GM11168 (cell line): Measurements from ENCODE around the gene TNFAIP2.

Source experiments
- in situ Hi-C: fragments of 300-500 bp; cut with MboI; formaldehyde crosslinking; loops from one replicate; pipeline ENCODE4 v1.12.0; 2022; ENCODE audit warnings: low sequenced_read_pairs; ENCODE audit not compliant: unreplicated experiment

TNFAIP2 gene

DNA sequence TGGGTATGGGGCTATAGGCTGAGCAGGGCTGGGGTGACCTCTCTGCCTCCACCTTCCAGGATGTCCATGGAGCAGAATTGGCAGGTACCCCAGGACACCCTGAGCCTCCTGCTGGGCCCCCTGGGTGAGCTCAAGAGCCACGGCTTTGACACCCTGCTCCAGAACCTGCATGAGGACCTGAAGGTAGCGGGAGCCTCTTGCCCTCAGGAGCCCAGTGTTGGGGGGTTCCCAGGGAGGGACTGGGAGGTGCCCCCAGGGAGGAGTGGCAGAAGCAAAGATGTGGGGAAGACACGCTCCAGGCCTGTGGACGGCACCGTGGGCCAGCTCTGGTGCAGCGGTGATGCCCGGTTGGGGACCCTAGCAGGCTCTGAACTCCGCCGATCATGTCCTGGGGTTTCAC is 8.3 kb downstream of the TNFAIP2 start:
- in situ Hi-C loops, result no loop called here

DNA sequence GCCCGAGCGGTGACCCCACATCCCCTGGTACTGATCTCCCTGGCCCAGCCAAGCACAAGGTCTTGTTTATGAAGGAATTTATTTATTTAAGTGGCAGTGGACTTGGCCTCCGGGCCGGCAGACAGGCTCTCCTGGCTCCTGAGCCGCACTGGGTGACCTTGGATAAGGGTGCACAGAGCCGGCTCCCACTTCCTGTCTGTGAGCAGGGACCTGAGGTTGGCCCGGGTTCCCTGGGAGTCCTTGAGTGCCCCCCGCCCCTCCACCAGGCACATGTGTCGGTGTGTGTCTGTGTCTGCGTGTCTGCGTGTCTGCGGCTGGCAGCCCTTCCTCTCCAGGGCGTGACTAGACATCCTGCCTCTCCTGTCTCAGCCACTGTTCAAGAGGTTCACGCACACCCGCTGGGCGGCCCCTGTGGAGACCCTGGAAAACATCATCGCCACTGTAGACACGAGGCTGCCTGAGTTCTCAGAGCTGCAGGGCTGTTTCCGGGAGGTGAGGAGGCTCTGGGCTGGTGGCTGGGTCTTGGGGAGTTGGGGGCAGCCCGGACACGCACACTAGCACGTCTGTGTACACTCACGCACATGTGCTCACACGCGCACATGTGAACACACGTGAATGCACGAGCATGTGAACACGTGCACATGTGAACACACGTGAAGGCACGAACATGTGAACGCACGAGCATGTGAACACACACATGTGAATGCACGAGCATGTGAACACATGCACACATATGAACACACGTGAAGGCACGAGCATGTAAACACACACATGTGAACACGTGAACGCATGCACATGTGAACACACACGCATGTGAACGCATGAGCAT is 9.3 kb downstream of the TNFAIP2 start:
- in situ Hi-C loops, result no loop called here

- in situ Hi-C loops, result no loop called here
Observed at GRCh38 chr14:103133210-103134140, 10.2 kb downstream of the TNFAIP2 start.

DNA sequence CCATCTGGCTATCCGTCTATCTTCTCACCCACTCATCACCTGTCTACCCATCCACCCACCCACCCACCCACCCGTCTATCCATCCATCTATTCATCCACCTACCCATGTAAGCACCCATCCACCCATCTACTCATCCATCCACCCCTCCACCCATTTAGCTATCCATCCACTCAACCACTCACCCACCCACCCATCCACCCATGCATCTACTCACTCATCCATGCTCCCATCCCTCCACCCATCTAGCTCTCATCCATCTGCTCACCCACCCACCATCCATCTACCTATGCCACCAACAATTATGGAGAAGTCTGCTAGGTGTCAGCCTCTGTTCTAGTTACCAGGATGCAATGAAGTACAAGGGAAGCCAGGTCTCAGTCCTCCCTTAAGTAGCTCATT is 11.1 kb downstream of the TNFAIP2 start:
- in situ Hi-C loops, result no loop called here

DNA sequence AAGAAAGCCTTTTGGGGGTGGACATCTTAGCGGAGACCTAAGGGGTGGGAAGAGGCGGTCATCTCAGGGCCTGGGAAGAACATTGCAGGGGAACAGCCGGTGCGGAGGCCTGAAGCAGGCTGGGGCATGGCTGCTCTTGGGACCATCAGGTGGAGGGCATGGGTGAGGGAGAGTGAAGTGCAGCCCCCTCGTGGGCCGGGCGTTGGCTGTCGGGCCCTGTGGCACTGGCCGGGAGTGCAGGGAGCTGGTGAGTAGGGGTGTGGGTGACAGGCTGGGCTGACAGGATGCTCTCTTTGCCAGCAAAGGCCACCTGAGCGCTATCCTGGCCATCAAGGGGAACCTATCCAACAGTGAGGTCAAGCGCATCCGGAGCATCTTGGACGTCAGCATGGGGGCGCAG is 11.7 kb downstream of the TNFAIP2 start:
- in situ Hi-C loops, result no loop called here

GRCh38 chr14:103135333-103136260 is 12.3 kb downstream of the TNFAIP2 start:
- in situ Hi-C loops, result no loop called here

- in situ Hi-C loops, result no loop called here
Observed at GRCh38 chr14:103136388-103137271, 13.4 kb downstream of the TNFAIP2 start.

GRCh38 chr14:103137689-103138300 is 14.5 kb downstream of the TNFAIP2 start:
- in situ Hi-C loops, result no loop called here

GRCh38 chr14:103138301-103139131 is 15.3 kb downstream of the TNFAIP2 start:
- in situ Hi-C loops, result no loop called here

DNA sequence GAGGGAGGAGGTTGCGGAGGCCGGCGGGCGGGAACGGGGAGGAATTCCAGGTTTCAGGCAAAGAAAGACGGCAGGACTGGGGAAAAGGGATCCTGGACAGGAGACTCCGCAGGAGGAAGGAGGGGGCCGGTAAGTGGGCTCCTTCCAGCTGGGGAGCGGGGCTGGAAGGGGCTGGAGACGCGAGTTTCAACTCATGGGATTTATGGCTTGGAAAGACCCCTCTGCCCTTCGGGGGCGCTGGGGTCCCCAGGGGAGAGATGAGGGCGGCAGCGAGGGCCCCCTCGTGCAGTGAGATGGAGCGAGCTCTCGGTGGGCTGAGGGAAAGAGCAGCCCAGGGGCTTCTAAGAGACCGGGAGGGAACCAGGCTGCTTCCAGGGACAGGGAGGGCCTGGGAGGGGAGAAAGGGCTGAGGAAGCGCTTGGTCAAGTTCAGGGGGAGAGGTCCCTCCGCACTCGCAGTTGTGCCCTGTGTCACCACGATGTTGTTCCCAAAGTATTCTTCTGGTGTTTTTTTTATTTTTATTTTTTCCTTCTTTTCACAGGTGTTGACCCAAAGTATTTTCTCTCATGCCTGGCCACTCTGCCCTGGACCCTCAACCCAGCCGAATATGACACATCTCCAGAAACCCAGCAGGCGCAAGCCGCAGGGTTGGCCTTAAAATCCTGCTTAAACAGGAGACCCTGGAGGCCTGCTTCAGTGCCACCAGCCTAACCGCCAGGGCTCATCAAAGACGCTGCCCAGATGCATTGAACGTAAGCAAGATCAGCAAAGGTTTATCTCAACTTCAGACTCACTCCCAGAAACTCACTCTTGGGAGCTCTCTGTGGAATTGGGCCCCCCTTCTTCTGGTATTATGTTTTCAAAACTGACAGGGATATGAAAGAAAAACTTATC is 16.1 kb downstream of the TNFAIP2 start:
- in situ Hi-C loops, result loop anchor here (5.0 kb wide), 1 partner anchor 43 kb away; no protein-coding TSS in a partner anchor

- in situ Hi-C loops, result loop anchor here (5.0 kb wide), 1 partner anchor 42 kb away; no protein-coding TSS in a partner anchor
Observed at GRCh38 chr14:103140316-103141109, 17.3 kb downstream of the TNFAIP2 start.

DNA sequence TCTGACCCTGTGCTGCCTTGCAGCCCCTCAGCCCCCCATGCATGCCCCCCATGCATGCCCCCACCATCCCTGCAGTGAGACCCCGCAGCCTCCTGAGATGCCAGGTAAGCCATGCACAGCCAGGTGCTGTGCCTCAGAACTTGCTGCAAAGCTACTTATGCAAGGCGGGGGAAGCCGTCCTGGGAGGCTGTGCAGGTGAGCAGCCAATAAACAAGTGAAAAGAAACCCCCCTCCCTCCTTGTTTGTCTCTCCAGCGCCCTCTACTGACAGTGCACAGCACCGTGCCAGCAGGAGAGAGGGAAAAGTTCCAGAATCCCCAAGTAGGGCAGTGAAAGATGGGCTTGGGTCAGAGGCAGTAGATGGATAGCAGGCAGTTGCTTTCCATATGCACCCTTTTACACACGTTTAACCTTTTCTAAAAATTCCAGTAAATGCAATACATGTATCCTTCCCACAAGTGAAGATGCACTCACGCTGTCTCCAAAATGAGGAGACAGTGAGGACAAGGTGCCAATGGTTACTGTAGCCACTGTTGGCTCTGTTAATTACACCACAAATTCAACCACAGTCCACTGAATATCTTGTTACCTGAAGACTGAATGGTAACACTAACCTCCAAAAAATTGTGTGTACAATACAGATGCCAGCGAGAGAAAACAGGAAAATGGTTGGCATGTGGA is 18.0 kb downstream of the TNFAIP2 start:
- in situ Hi-C loops, result loop anchor here (5.0 kb wide), 1 partner anchor 41 kb away; no protein-coding TSS in a partner anchor

- in situ Hi-C loops, result loop anchor here (5.0 kb wide), 1 partner anchor 40 kb away; no protein-coding TSS in a partner anchor
Observed at GRCh38 chr14:103142026-103142425, 18.8 kb downstream of the TNFAIP2 start.

DNA sequence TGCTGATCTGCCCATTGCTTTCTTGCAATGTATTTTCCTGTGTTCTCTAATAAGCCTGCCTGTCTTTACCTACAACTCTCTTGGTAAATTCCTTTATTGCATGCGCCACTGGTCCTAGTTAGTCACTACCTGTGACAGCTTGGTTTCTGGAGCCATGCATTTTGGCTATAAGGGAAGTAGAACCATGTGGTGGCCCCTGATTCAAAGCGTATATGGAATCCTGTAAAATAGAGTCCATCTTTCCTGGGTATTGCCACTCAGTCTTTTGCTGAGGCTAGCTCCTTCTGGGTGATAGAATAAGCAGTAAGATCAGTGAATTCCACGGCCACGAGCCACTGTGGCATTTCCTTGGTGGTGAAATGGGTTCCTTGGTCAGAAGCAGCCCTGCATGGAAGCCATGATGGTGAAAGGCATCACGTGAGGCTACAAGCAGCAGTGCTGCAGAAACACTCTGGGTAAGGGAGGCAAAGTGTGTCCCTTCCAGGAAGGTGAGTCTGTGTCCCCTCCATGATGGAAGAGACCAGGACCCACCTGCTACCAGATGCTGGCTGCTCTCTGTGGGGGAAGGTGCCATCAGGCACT is 19.6 kb downstream of the TNFAIP2 start:
- in situ Hi-C loops, result loop anchor here (5.0 kb wide), 1 partner anchor 39 kb away; no protein-coding TSS in a partner anchor

DNA sequence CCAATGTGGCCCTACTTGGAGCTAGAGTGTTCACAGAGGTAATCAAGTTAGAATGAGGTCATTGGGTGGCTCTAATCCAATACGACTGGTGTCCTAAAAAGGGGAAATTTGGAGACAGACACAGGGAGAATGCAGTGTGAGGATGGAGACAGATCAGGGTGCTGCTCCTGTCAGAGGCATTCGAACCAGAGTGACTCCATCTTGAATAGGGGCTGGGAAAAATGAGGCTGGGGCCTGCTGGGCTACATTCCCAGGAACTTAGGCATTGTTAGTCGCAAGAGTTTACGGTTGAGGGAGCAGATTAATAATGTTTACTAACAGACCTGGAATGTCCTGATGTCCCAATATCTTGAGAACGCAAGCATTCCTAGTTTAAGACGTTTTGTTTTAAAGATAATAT is 20.2 kb downstream of the TNFAIP2 start:
- in situ Hi-C loops, result loop anchor here (5.0 kb wide), 1 partner anchor 39 kb away; no protein-coding TSS in a partner anchor
